Measurements from ENCODE around the gene CEP135. TPM values are rescaled to one million over a fixed set of nuclear protein-coding genes. Genes with fewer than 3 reads are reported as not detected.
"Not testable (repeated sequence)": the region's sequence is repeated elsewhere in the genome, so short reads cannot be mapped to it uniquely, and the experiment has no call there.

Gene CEP135
- total RNA-seq, 1 experiment from 2014 or later, result 10.5 TPM

DNA sequence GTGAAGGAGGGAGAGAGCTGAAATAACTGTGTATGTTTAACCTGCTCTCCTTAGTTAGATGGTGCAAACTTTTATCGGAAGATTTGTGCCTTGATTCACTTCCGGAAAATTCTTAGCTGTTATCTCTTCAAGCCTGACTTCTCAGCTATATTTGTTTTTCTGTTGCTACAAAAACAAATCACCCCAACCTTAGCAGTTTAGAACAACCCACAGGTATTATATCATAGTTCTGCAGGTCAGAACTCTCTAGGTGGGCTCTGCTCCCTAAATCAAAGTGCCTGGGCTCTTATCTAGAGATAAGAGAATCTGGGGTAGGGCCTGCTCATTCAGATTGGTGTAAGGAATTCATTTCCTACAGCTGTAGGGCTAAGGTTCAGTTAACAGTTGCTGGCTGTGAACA, 15.1 kb upstream of the CEP135 start:
- Histone ChIP-seq H3K4me1 (0 out of 2 replicates have a peak, but pooled peaks cover 3% of the 10 kb centered on the region), H3K4me3 (ENCODE audit: low read depth, low read length) (no peak overlapping the region), H3K36me3 (ENCODE audit: control insufficient read depth, insufficient read depth, low read length) (no peaks in the 10 kb centered on the region), H3K27me3 (replicated peaks; ENCODE audit: control insufficient read depth, insufficient read depth, low read length) (no peaks in the 10 kb centered on the region), H3K9me3 (peaks cover 11% of the 10 kb centered on the region; the same call in 1 of the 2 replicates)
- BruUV-seq (replicated peaks), result no TSS peak
- no peaks in the 10 kb centered on the region for H3K36me3 Mint-ChIP-seq (ENCODE audit: insufficient read depth, unreplicated experiment)
- intact Hi-C loops (cut with micrococcal nuclease; ENCODE audit: unreplicated experiment), result no loop called here
- DNase-seq, result no peak
- H3K27ac Mint-ChIP-seq (ENCODE audit: unreplicated experiment), result no peak overlapping the region
- H3K4me1 Mint-ChIP-seq (ENCODE audit: low read depth, unreplicated experiment), result peaks cover 6% of the 10 kb centered on the region
- no peaks in the 10 kb centered on the region for H3K27me3 Mint-ChIP-seq (ENCODE audit: insufficient read depth, unreplicated experiment)
- CTCF ChIA-PET, result interaction anchor here (0.7 kb wide), 2 partner anchors 15 to 17 kb away, joined by 3 read pairs; partner anchors contain the start of gene CEP135
- no peaks in the 10 kb centered on the region for H3K9me3 Mint-ChIP-seq (ENCODE audit: unreplicated experiment)
- POLR2A ChIA-PET, result no interaction called here
- H3K4me3 Mint-ChIP-seq (ENCODE audit: unreplicated experiment), result no peak overlapping the region
- TF ChIP-seq CTCF (IDR thresholded peaks at IDR 0.05; ENCODE audit: insufficient read depth in 1 of 2, low read depth in 1 of 2, low read length in 1 of 2, severe bottlenecking in 1 of 2, unreplicated experiment in 1 of 2), result no peak

DNA sequence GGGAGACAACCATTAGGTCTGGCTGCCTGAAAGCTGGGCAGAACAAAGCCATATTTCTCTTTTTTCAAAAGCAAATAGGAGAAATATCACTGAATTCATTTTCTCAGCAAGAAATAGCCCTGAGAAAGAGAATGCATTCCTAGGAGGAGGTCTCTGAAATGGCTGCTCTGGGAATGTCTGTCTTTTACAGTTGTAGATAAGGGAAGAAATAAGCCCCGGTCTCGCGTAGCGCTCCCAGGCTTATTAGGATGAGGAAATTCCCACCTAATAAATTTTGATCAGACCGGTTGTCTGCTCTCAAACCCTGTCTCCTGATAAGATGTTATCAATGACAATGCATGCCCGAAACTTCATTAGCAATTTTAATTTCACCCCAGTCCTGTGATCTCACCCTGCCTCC, 12.8 kb upstream of the CEP135 start:
- H3K27me3 Mint-ChIP-seq (ENCODE audit: insufficient read depth, unreplicated experiment); H3K9me3 Mint-ChIP-seq (ENCODE audit: unreplicated experiment); CTCF ChIA-PET; POLR2A ChIA-PET; H3K36me3 ChIP-seq (ENCODE audit: control insufficient read depth, insufficient read depth, low read length); H3K4me3 Mint-ChIP-seq (ENCODE audit: unreplicated experiment); intact Hi-C loops (cut with micrococcal nuclease; ENCODE audit: unreplicated experiment); H3K36me3 Mint-ChIP-seq (ENCODE audit: insufficient read depth, unreplicated experiment); DNase-seq; BruUV-seq (replicated peaks); H3K4me3 ChIP-seq (ENCODE audit: low read depth, low read length); H3K27me3 ChIP-seq (replicated peaks; ENCODE audit: control insufficient read depth, insufficient read depth, low read length); H3K27ac Mint-ChIP-seq (ENCODE audit: unreplicated experiment): not testable (repeated sequence)
- H3K9me3 ChIP-seq, result peaks cover 11% of the 10 kb centered on the region; the same call in 1 of the 2 replicates
- H3K4me1 Mint-ChIP-seq (ENCODE audit: low read depth, unreplicated experiment), result peaks cover 15% of the 10 kb centered on the region
- peaks cover 17% of the 10 kb centered on the region for H3K4me1 ChIP-seq

- CTCF ChIA-PET, result no interaction called here
These were observed 10.3 kb upstream of the CEP135 start for GRCh38 chr4:55938481-55938880.

More at GRCh38 chr4:55938481-55938880, 10.3 kb upstream of the CEP135 start:
- H3K27ac Mint-ChIP-seq (ENCODE audit: unreplicated experiment), result no peak overlapping the region
- POLR2A ChIA-PET, result no interaction called here
- H3K27me3 Mint-ChIP-seq (ENCODE audit: insufficient read depth, unreplicated experiment), result no peaks in the 10 kb centered on the region
- H3K27me3 ChIP-seq (replicated peaks; ENCODE audit: control insufficient read depth, insufficient read depth, low read length), result no peaks in the 10 kb centered on the region
- no TSS peak for BruUV-seq (replicated peaks)
- intact Hi-C loops (cut with micrococcal nuclease; ENCODE audit: unreplicated experiment), result no loop called here
- H3K36me3 Mint-ChIP-seq (ENCODE audit: insufficient read depth, unreplicated experiment), result no peaks in the 10 kb centered on the region
- H3K9me3 ChIP-seq, result peaks cover 11% of the 10 kb centered on the region; the same call in 1 of the 2 replicates
- no peak for DNase-seq
- no peak for TF ChIP-seq CTCF (IDR thresholded peaks at IDR 0.05; ENCODE audit: insufficient read depth in 1 of 2, low read depth in 1 of 2, low read length in 1 of 2, severe bottlenecking in 1 of 2, unreplicated experiment in 1 of 2)
- no peaks in the 10 kb centered on the region for H3K36me3 ChIP-seq (ENCODE audit: control insufficient read depth, insufficient read depth, low read length)
- H3K4me3 Mint-ChIP-seq (ENCODE audit: unreplicated experiment), result no peak overlapping the region
- peaks cover 9% of the 10 kb centered on the region for H3K4me1 Mint-ChIP-seq (ENCODE audit: low read depth, unreplicated experiment)
- no peaks in the 10 kb centered on the region for H3K9me3 Mint-ChIP-seq (ENCODE audit: unreplicated experiment)
- no peak overlapping the region for H3K4me3 ChIP-seq (ENCODE audit: low read depth, low read length)
- peaks cover 14% of the 10 kb centered on the region for H3K4me1 ChIP-seq

Data from Caco-2 (cell line).